HG02870 (cell line): ENCODE measurements around the gene SURF4.

Experiments used
- ATAC-seq: cut with Tn5 transposase; IDR thresholded peaks from one replicate; pipeline ENCODE4 v1.9.1; 2021; ENCODE audit warnings: mild to moderate bottlenecking, moderate library complexity; ENCODE audit not compliant: unreplicated experiment

SURF4 gene

GRCh38 chr9:133375116-133375723 lies 640 bp downstream of the SURF4 start:
- peak; percentile 16 for ATAC-seq

DNA sequence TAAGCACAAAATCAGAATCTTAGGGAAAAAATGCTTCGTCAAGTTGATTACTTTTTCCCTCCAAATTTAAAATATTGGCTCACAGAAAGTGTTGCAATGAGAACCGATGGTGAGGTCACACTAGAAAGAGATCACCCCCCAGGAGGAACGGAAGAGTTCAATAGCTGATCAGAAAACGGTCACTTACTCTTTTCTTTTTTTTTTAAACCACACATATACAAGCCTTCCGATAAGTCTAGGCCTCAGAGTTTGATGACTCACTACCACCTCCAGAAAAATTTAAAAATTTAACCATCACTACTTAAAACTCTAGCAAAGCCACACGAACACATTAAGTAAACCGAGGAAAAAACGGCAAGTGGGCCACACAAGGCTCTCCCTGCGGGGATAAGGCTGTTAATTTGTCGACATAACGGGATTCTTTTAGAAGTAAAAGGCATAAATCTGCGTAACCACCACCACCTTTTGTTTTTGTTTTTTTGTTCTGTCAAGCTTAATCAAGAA lies 1.2 kb downstream of the SURF4 start:
- ATAC-seq = no peak

DNA sequence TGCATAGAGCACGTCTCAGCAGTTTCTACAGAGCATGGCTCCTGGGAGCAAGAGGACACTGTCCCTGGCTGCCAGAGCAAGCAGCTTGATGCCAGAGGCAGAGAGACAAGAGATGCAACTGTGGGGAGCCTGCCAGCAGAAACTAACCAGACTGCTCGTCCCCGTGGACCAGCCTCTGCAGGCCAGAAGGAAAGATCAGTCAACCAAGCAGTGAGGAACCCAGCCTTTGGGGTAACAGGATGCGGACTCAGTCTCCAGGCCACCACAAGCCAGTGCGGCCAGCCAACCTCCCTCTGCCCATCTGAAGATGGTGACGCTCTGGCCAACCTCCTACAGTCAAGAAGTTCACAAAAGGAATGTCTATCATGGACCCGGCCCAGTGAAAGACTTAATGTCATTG lies 3.7 kb downstream of the SURF4 start:
- no peak for ATAC-seq

DNA sequence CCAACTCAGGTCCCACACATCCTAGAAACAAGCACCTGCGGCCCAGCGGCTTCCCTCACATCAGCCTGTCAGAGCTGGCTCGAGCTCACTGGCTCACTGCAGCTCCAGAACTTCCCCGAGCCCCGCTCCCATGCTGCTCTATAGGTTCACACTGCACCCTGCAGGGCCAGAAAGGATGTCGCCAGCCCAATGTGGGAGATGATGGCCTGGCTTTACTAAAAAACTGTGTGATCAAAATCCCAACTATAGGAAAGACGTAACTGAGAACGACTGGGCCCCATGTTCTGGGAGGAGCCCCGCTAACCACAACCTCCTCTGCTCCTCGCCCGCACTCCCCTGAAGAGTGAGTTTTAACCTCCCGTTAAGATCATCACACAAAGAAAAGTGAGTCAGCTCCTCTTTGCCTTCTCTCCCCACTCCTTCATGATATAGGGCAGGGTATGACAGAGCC lies 4.6 kb downstream of the SURF4 start:
- no peak for ATAC-seq

- no peak for ATAC-seq
Observed at GRCh38 chr9:133370685-133371084, 5.2 kb downstream of the SURF4 start.

DNA sequence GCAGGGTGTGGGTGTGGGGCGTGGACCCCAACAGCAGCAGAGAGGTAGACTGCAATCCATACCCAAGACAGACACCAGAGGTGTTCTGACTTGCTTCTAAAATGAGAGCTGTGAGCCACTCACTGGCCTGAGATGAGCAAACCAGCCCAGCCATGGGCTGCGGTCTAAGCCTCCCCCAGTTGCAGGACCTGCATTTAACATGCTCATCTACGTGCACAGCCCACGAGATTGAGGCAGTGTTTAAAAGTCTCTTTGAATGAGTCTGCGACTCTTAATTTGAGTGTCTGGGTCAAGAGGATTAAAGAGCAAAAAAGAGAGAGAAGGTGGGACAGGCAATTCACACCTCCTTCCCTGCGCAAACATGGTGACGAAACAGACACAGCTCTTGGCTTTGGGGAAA lies 5.9 kb downstream of the SURF4 start:
- no peak for ATAC-seq

DNA sequence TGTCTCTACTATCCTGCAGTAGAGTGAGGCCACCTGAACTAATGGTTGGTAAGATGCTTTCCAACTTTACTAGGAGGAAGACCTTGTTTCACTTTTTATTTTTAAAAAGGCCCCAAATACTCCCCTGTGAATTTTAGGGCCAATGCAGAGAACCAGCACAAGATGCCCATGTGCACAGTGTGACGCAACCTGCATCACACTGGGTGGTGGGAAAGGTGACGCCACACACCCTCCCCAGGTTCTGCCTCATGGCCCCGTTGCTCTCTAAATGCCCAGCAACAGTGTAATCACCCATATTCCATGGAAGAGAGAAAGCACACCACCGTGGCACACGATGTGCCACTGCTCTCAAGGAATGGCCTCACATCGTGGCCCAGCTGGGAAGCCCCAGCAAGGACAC lies 6.4 kb downstream of the SURF4 start:
- no peak for ATAC-seq

DNA sequence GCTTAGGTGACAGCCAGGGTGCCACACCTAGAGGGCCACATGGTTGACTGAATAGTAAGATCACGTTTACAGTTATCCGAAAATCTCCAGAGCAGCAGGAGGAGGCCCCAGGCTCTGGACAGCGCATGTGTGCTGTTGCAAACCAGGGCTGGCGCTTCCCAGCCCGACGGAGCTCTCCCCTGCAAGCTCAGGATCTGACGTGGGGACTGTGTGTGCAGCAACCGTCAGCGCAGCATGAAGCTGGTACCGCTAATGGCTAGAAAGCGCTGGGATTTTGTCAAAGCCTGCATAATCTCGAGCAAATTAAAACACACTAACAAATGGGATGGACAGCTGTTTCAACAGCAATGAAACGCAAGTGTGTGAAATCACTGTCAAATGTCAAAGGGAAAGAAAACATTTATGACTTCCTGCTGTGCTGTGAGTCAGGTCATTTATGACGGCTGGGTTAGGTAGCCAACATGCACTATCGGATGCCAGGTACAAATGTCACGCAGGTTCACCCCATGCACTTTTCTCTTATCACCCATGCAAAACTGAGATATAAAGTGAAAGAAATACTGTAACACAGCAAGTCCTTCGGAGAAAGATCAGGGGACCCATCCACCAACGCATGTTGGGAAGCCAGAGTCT lies 7.5 kb downstream of the SURF4 start:
- ATAC-seq = no peak

DNA sequence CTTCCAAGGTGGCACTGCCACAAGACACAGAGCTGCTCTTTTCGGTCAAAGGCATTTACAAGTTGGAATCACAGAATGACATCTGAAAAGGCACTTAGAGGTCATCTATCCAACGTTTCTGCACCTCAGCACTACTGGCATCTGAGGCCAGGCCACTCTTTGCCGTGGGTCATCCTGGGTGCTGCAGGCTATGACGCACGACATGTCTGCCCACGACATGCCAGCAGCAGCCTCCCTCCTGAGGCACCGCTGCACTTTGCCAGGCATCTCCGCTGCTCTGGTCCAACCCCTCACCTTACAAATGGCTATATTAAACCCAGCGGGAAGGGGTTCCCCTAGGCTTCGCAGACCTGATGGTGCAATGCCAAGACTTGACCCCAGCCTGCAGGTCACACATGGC lies 8.1 kb downstream of the SURF4 start:
- no peak for ATAC-seq

DNA sequence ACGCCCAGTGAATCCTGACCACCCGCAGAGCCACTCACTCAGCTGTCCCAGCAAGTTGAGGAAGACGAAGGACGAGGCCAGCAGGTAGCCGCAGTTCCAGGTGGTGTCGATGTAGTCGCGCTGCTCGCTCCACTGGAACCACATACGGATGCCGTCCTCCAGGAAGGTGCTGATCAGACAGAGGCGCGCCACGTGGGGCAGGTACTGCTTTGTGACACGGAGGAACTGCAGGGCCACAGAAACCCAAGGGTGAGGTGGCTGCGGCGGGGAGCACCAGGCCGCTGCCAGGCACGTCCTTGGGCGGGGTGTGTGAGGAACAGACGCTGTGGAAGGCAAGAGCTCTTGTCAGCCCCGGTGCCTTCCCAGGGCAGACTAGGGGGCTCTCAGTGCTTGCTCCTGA lies 8.6 kb downstream of the SURF4 start:
- no peak for ATAC-seq

DNA sequence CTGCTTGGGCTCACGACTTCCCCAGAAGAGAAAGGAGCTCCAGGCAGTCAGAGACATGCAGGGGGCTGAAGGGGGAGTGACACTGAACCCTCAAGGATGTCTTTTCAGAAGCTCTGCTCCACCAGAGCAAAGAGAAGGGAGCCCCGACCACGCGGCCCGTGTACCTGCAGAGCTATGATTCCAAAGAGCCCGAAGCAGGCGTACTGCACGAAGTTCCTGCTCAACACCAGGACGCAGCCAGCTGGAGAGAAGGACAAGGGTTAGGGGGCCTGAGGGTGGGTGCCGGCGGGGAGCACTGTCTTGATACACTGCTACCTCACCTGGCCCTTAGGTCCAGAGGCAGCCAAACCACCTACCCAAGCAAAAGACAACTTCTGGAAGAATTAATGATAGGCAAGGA lies 9.4 kb downstream of the SURF4 start:
- no peak for ATAC-seq

GRCh38 chr9:133362359-133363044 lies 13.4 kb downstream of the SURF4 start:
- ATAC-seq = no peak

- no peak for ATAC-seq
Observed at GRCh38 chr9:133361507-133362092, 14.3 kb downstream of the SURF4 start.

DNA sequence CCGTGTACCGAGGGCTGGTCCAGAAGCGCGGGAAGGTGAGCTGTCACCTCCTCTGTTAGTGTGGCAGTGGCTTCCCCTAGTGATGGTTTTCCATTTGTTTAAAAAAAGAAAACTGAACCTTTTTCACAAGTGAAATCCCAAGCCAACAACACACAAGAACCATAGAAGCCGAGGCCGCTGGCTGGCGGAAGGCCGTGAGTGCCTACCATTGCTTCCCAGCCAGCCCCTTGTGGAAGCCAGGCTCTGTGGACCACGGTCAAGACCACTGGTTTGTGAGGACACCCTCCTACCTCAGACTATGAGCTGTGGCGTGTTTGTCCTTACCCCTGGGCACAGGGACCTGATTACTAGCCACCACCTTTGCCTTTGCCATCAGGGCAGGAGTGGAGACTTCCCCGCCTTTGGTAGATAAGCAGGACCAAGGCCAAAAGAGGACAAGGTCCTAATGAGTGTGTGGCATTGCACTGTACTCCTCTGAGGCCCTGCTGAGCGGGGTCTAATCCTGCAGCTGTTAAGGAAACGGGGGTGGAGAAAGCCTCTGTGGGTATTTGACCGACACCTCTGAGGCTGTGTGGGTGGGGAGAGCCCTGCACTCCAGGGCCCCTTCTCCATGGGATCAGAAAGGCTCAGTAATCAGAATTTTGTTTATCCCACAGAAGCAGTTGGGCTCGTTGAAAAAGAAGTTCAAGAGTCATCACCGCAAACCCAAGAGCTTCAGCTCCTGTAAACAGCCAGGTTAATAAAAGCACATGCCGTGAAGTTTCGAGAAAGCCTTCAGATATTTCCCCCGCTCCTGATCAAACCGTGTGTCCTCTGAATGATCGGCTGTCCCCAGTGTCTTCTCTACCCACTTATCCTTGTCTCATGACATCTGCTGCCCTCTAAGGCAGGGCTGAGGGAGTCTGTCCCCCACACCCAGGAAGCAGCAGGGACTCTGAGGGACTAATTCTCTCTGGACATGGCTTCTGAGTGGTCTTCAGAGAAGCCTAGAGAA lies 15.2 kb downstream of the SURF4 start:
- ATAC-seq = no peak

DNA sequence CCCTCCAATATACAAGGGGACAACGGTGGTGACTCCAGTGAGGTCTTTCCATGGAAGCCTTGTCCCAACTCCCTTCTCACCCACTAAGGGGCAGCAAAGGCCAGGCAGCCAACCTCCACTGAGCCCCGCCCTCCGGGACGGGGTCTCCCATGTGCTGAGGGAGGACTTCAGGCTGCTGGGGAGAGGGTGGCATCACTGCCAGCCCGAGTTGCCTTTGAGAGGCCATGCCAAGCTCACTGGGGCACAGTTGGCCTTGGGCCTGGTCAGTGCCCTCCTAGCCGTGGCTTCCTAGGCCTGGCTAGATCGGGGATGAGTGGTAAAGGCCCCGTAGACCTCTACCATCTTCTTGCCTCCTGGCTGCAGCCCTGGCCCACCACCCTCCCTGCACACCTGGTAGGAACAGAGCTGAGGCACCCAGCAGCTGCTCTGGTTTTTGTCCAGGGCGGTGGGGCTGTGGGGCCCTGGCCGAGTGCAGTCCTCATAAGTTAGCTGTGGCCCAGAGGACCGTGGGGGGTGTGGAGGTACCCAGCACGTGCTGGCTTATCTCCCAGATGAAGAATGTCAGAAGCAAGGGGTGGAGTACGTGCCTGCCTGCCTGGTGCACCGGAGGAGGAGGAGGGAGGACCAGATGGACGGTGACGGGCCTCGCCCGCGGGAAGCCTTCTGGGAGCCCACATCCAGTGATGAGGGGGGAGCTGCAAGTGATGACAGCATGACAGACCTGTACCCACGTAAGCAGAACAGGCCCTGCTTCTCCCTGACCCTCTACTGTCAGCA lies 16.3 kb downstream of the SURF4 start:
- ATAC-seq = no peak

- no peak for ATAC-seq
Observed at GRCh38 chr9:133357656-133358055, 18.2 kb downstream of the SURF4 start.

- peak; percentile 40 for ATAC-seq
Observed at GRCh38 chr9:133356391-133357091, 19.3 kb downstream of the SURF4 start, which contains the start of the genes SURF1 and SURF2. SURF1 (minus strand) TSS chr9:133356487; CDS start chr9:133356453, 34 bp downstream. SURF2 (plus strand) TSS chr9:133356550; CDS start chr9:133356593, 43 bp downstream.

DNA sequence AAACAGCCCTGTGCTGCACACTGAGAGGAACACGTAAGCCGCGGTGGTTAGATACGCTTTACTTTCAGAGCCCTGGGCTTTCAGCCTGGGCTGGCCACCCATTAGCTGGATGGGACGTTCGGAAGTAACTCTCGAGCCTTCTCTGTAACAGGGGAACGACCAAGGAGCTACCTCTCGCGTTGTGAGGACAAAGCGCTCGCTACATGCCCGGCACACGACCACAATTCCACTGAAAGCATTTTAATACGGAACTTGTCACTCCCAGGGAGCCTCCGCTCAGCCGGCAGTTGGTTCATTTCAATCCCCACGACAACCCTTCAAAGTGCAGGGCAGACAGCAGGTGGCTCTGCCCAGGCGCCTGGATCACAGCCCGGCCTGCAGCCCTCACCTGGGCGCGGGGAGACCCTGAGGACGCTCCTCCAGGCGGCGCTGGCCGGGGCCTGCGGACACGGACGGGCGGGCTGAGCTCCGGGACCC lies 19.9 kb downstream of the SURF4 start:
- peak; percentile 9 for ATAC-seq

GRCh38 chr9:133354766-133355165 lies 21.1 kb downstream of the SURF4 start:
- ATAC-seq = no peak
